ENCODE results near the gene RBM11. TPM values are rescaled to one million over a fixed set of nuclear protein-coding genes. Genes with fewer than 3 reads are reported as not detected.

RBM11 gene
- total RNA-seq, 2 experiments from 2014 or later, result 0.38 to 0.70 TPM

DNA sequence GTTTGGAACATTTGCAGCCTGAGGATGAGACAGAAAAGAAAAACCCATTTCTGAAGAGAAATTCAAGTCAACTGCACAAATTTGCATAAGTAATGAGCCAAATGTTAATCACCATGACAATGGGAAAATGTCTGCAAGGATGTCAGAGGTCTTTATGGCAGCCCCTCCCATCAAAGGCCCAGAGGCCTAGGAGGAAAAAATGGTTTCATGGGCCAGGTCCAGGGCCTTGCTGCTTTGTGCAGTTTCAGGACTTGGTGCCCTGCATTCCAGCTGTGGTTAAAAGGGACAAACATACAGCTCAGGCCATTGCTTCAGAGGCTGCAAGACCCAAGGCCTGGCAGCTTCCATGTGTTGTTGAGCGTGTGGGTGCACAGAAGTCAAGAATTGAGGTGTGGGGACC is 13.4 kb downstream of the RBM11 start:
- no peak overlapping the region for H3K4me2 ChIP-seq (ENCODE audit: low read length)
- ChIA-PET POLR2A (no interaction called here), CTCF (ENCODE audit: unreplicated experiment) (no interaction called here)
- no peaks in the 10 kb centered on the region for H3K9me3 ChIP-seq (ENCODE audit: low read length)
- H3K4me1 ChIP-seq (ENCODE audit: insufficient read depth, low read length, poor library complexity, severe bottlenecking), result no peaks in the 10 kb centered on the region
- intact Hi-C loops (cut with micrococcal nuclease; ENCODE audit: unreplicated experiment), result no loop called here
- no TSS peak for BruUV-seq (replicated peaks)
- TF ChIP-seq, protein P1, sequence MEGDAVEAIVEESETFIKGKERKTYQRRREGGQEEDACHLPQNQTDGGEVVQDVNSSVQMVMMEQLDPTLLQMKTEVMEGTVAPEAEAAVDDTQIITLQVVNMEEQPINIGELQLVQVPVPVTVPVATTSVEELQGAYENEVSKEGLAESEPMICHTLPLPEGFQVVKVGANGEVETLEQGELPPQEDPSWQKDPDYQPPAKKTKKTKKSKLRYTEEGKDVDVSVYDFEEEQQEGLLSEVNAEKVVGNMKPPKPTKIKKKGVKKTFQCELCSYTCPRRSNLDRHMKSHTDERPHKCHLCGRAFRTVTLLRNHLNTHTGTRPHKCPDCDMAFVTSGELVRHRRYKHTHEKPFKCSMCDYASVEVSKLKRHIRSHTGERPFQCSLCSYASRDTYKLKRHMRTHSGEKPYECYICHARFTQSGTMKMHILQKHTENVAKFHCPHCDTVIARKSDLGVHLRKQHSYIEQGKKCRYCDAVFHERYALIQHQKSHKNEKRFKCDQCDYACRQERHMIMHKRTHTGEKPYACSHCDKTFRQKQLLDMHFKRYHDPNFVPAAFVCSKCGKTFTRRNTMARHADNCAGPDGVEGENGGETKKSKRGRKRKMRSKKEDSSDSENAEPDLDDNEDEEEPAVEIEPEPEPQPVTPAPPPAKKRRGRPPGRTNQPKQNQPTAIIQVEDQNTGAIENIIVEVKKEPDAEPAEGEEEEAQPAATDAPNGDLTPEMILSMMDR (conservative IDR thresholded peaks at IDR 0.05; ENCODE audit: low read length), result no peak
- TF ChIP-seq EZH2phosphoT487 (IDR thresholded peaks at IDR 0.05; ENCODE audit: borderline replicate concordance, low read depth, low read length), result no peak
- H3K9me2 ChIP-seq (ENCODE audit: insufficient read depth, low read length), result no peaks in the 10 kb centered on the region
- H3K79me2 ChIP-seq (ENCODE audit: insufficient read depth, low read depth, low read length), result no peaks in the 10 kb centered on the region
- no peak overlapping the region for H3K4me3 ChIP-seq (ENCODE audit: low read depth, low read length, poor library complexity, severe bottlenecking)
- no peaks in the 10 kb centered on the region for H3K36me3 ChIP-seq (ENCODE audit: insufficient read depth, low read length)
- no peaks in the 10 kb centered on the region for H4K20me1 ChIP-seq (ENCODE audit: insufficient read depth, low read length)
- H2AFZ ChIP-seq (ENCODE audit: low read length), result no peak overlapping the region
- H3K27ac ChIP-seq (ENCODE audit: low read depth, low read length, poor library complexity, severe bottlenecking), result no peak overlapping the region
- DNase-seq (ENCODE audit: low spot score), result no peak

DNA sequence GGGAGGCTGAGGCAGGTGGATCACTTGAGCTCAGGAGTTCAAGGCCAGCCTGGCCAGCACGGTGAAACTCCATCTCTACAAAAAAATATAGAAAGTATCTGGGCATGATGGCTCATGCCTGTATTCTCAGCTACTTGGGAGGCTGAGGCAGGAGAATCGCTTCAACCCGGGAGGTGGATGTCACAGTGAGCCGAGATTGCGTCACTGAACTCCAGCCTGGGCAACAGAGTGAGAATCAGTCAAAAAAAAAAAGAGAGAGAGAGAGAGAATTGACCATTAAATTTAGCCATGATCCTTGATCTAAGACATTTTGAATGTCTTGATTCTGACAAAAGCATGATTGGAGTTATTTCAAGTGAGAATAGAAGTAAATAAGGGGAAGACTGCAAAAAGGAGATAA is 19.1 kb downstream of the RBM11 start:
- no peak overlapping the region for H3K4me3 ChIP-seq (ENCODE audit: low read depth, low read length, poor library complexity, severe bottlenecking)
- intact Hi-C loops (cut with micrococcal nuclease; ENCODE audit: unreplicated experiment), result no loop called here

DNA sequence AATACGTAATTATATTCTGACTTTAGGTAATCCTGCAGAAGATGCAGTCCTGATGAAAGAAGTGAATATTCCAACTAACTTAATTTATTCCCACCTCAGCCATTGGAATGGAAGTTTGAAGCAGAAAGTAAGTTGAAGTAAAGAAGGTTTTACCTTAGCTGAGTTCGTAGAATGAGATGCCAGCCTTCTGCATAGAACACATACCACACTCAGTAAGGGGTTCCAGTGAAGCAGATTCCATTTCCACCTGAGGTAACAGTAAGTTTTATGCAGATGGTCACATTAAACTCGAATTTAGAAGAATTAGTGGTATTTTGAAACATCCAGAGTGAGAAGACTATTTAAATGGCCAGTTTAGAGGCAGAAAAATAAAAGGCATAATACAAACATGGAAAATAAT is 20.2 kb downstream of the RBM11 start:
- no TSS peak for BruUV-seq (replicated peaks)
- intact Hi-C loops (cut with micrococcal nuclease; ENCODE audit: unreplicated experiment), result no loop called here
- Histone ChIP-seq H3K4me2 (ENCODE audit: low read length) (no peak overlapping the region), H3K4me1 (ENCODE audit: insufficient read depth, low read length, poor library complexity, severe bottlenecking) (no peaks in the 10 kb centered on the region), H3K4me3 (ENCODE audit: low read depth, low read length, poor library complexity, severe bottlenecking) (no peak overlapping the region), H3K9me2 (ENCODE audit: insufficient read depth, low read length) (no peaks in the 10 kb centered on the region), H3K27ac (ENCODE audit: low read depth, low read length, poor library complexity, severe bottlenecking) (no peak overlapping the region), H3K79me2 (ENCODE audit: insufficient read depth, low read depth, low read length) (no peaks in the 10 kb centered on the region), H3K36me3 (ENCODE audit: insufficient read depth, low read length) (no peaks in the 10 kb centered on the region), H4K20me1 (ENCODE audit: insufficient read depth, low read length) (no peaks in the 10 kb centered on the region), H2AFZ (ENCODE audit: low read length) (no peak overlapping the region), H3K9me3 (ENCODE audit: low read length) (no peaks in the 10 kb centered on the region)
- ChIA-PET POLR2A (no interaction called here), CTCF (ENCODE audit: unreplicated experiment) (no interaction called here)
- TF ChIP-seq, protein P1 (conservative IDR thresholded peaks at IDR 0.05; ENCODE audit: low read length), result no peak
- TF ChIP-seq EZH2phosphoT487 (IDR thresholded peaks at IDR 0.05; ENCODE audit: borderline replicate concordance, low read depth, low read length), result no peak
- DNase-seq (ENCODE audit: low spot score), result no peak

More for the DNA sequence above, 19.1 kb downstream of the RBM11 start:
- no peaks in the 10 kb centered on the region for H3K36me3 ChIP-seq (ENCODE audit: insufficient read depth, low read length)
- no TSS peak for BruUV-seq (replicated peaks)
- H3K4me1 ChIP-seq (ENCODE audit: insufficient read depth, low read length, poor library complexity, severe bottlenecking), result no peaks in the 10 kb centered on the region
- ChIA-PET CTCF (ENCODE audit: unreplicated experiment) (no interaction called here), POLR2A (no interaction called here)
- no peak overlapping the region for H3K27ac ChIP-seq (ENCODE audit: low read depth, low read length, poor library complexity, severe bottlenecking)
- H3K9me2 ChIP-seq (ENCODE audit: insufficient read depth, low read length), result no peaks in the 10 kb centered on the region
- no peaks in the 10 kb centered on the region for H4K20me1 ChIP-seq (ENCODE audit: insufficient read depth, low read length)
- no peaks in the 10 kb centered on the region for H3K79me2 ChIP-seq (ENCODE audit: insufficient read depth, low read depth, low read length)
- no peak overlapping the region for H2AFZ ChIP-seq (ENCODE audit: low read length)
- no peak overlapping the region for H3K4me2 ChIP-seq (ENCODE audit: low read length)
- no peak for TF ChIP-seq EZH2phosphoT487 (IDR thresholded peaks at IDR 0.05; ENCODE audit: borderline replicate concordance, low read depth, low read length)
- TF ChIP-seq, protein P1 (conservative IDR thresholded peaks at IDR 0.05; ENCODE audit: low read length), result no peak
- H3K9me3 ChIP-seq (ENCODE audit: low read length), result no peaks in the 10 kb centered on the region
- no peak for DNase-seq (ENCODE audit: low spot score)
